H1 (cell line): Measurements from ENCODE around the gene KLF16. TPM values are rescaled to one million over a fixed set of nuclear protein-coding genes. Genes with fewer than 3 reads are reported as not detected.

Experiments
- CTCF ChIA-PET: fragments of 300-600 bp; sonication (Branson Sonifier 250); formaldehyde crosslinking; loops from one replicate; lab custom pipeline; 2021; ENCODE audit not compliant: partially characterized antibody; lab: Charles Lee
- POLR2A ChIA-PET: fragments of 300-600 bp; sonication (Branson Sonifier 250); formaldehyde crosslinking; loops from one replicate; lab custom pipeline; 2021; ENCODE audit warnings: inconsistent platforms; ENCODE audit not compliant: partially characterized antibody; lab: Charles Lee
- DNase-seq, 2 experiments: peaks; one replicate each; pipeline versions ENCODE4 v3.0.0 to v3.0.0-alpha.2; 2010 to 2022; ENCODE audit warnings: low spot score in 2 of 2, low read depth in 1 of 2, mixed read lengths in 1 of 2
- FAIRE-seq: peaks from 2 replicates; lab custom pipeline; 2011; peaks lifted over from hg19 to GRCh38; lab: Jason Lieb, UNC
- H2AFZ ChIP-seq: 2 replicates; pipeline ENCODE4 v1.8.1; 2012; ENCODE audit warnings: low read length, inconsistent platforms
- H2AK5ac ChIP-seq: 2 replicates; pipeline ENCODE4 v1.6.1; 2013; ENCODE audit warnings: low read depth, low read length
- H2BK120ac ChIP-seq: replicated peaks from 2 replicates; pipeline ENCODE3; 2013; ENCODE audit warnings: low read depth, low read length, inconsistent platforms
- H2BK12ac ChIP-seq: 2 replicates; pipeline ENCODE4 v1.6.1; 2013; ENCODE audit warnings: low read depth, low read length
- H2BK15ac ChIP-seq: 2 replicates; pipeline ENCODE4 v1.6.1; 2013; ENCODE audit warnings: low read length
- H2BK20ac ChIP-seq: 2 replicates; pipeline ENCODE4 v1.6.1; 2013; ENCODE audit warnings: low read length
- H2BK5ac ChIP-seq: 2 replicates; pipeline ENCODE4 v1.6.1; 2013; ENCODE audit warnings: low read depth, low read length
- H3K14ac ChIP-seq: 2 replicates; pipeline ENCODE4 v1.6.1; 2013; ENCODE audit warnings: inconsistent platforms; ENCODE audit not compliant: insufficient read length
- H3K18ac ChIP-seq: 2 replicates; pipeline ENCODE4 v1.6.1; 2013; ENCODE audit warnings: low read length; ENCODE audit errors: extremely low read depth
- H3K23ac ChIP-seq: 2 replicates; pipeline ENCODE4 v1.6.1; 2013; ENCODE audit warnings: inconsistent platforms; ENCODE audit not compliant: insufficient read length
- H3K23me2 ChIP-seq: 2 replicates; pipeline ENCODE4 v1.6.1; 2013; ENCODE audit warnings: low read depth, low read length
- H3K27ac ChIP-seq: 2 replicates; pipeline ENCODE4 v1.6.1; 2011; ENCODE audit warnings: low read depth, low read length, inconsistent platforms
- H3K27me3 ChIP-seq, 4 experiments: replicated peaks in 1 of 4; 1 replicate in 1 of 4; 2 replicates in 3 of 4; pipeline versions ENCODE4 v1.6.1 to v1.8.1; 2011 to 2013; ENCODE audit warnings: low read length in 3 of 4, mild to moderate bottlenecking in 3 of 4, inconsistent platforms in 2 of 4, mixed read lengths in 2 of 4, moderate library complexity in 1 of 4; ENCODE audit not compliant: control insufficient read depth in 3 of 4, insufficient read depth in 3 of 4; ENCODE audit errors: extremely low read depth in 1 of 4
- H3K36me3 ChIP-seq, 4 experiments: 2 replicates each; pipeline versions ENCODE4 v1.6.1 to v1.8.1; 2011 to 2013; ENCODE audit warnings: mild to moderate bottlenecking in 4 of 4, low read length in 3 of 4, moderate library complexity in 2 of 4, control low read depth in 1 of 4, inconsistent platforms in 1 of 4; ENCODE audit not compliant: insufficient read depth in 4 of 4, control insufficient read depth in 2 of 4
- H3K4ac ChIP-seq: replicated peaks from 2 replicates; pipeline ENCODE3; 2013; ENCODE audit warnings: low read length, low read depth, mixed read lengths, inconsistent platforms; ENCODE audit not compliant: insufficient read length
- H3K4me1 ChIP-seq, 4 experiments: replicated peaks in 1 of 4; 1 replicate in 1 of 4; 2 replicates in 3 of 4; pipeline versions ENCODE4 v1.6.1 to v1.8.1; 2011 to 2013; ENCODE audit warnings: low read length in 3 of 4, inconsistent platforms in 2 of 4, mixed read lengths in 1 of 4; ENCODE audit not compliant: insufficient read depth in 4 of 4, control insufficient read depth in 3 of 4
- H3K4me2 ChIP-seq, 2 experiments: 2 replicates each; pipeline versions ENCODE4 v1.6.1 to v1.8.1; 2011 to 2013; ENCODE audit warnings: low read depth in 2 of 2, low read length in 2 of 2, control low read depth in 1 of 2, inconsistent platforms in 1 of 2, mild to moderate bottlenecking in 1 of 2; ENCODE audit not compliant: insufficient read depth in 1 of 2
- H3K4me3 ChIP-seq, 4 experiments: fragments of 200-600, 300-600 bp in 1 of 4; sonication (generic), shearing (Covaris generic), sonication (Bioruptor Twin) in 1 of 4; 2 replicates each; pipeline versions ENCODE4 v1.5.1 to v1.8.1; 2011 to 2016; ENCODE audit warnings: low read length in 4 of 4, low read depth in 3 of 4, control low read depth in 2 of 4, inconsistent platforms in 2 of 4, mild to moderate bottlenecking in 2 of 4, mixed read lengths in 1 of 4, moderate library complexity in 1 of 4; ENCODE audit not compliant: insufficient read depth in 2 of 4; ENCODE audit errors: extremely low read depth in 1 of 4
- H3K56ac ChIP-seq: replicated peaks from 2 replicates; pipeline ENCODE3; 2013; ENCODE audit warnings: low read depth, mild to moderate bottlenecking, mixed read lengths, low read length, inconsistent platforms; ENCODE audit not compliant: insufficient read length
- H3K79me1 ChIP-seq: 2 replicates; pipeline ENCODE4 v1.6.1; 2013; ENCODE audit warnings: low read depth, low read length, control low read depth
- H3K79me2 ChIP-seq, 2 experiments: 2 replicates each; pipeline versions ENCODE4 v1.6.1 to v1.8.1; 2012 to 2013; ENCODE audit warnings: low read length in 2 of 2, mild to moderate bottlenecking in 2 of 2, inconsistent platforms in 1 of 2; ENCODE audit not compliant: insufficient read depth in 2 of 2, control insufficient read depth in 1 of 2
- H3K9ac ChIP-seq, 4 experiments: replicated peaks in 1 of 4; 1 replicate in 1 of 4; 2 replicates in 3 of 4; pipeline versions ENCODE4 v1.6.1 to v1.8.1; 2011 to 2013; ENCODE audit warnings: low read depth in 3 of 4, low read length in 3 of 4, control low read depth in 2 of 4, mild to moderate bottlenecking in 2 of 4, moderate library complexity in 2 of 4, inconsistent platforms in 1 of 4; ENCODE audit errors: extremely low read depth in 1 of 4
- H3K9me3 ChIP-seq, 2 experiments: 2 replicates each; pipeline versions ENCODE4 v1.6.1 to v1.8.1; 2012 to 2013; ENCODE audit warnings: mild to moderate bottlenecking in 2 of 2, moderate library complexity in 2 of 2, control low read depth in 1 of 2, inconsistent platforms in 1 of 2, low read depth in 1 of 2, low read length in 1 of 2, mixed read lengths in 1 of 2; ENCODE audit not compliant: insufficient read depth in 2 of 2
- H4K20me1 ChIP-seq, 2 experiments: replicated peaks in 1 of 2; 2 replicates each; pipeline versions ENCODE3 to v1.8.1; 2011 to 2013; ENCODE audit warnings: inconsistent platforms in 2 of 2, low read length in 2 of 2, mild to moderate bottlenecking in 1 of 2; ENCODE audit not compliant: insufficient read depth in 2 of 2, control insufficient read depth in 1 of 2
- H4K5ac ChIP-seq: 2 replicates; pipeline ENCODE4 v1.6.1; 2013; ENCODE audit warnings: low read length, low read depth, mixed read lengths, inconsistent platforms; ENCODE audit not compliant: insufficient read length
- H4K8ac ChIP-seq: 2 replicates; pipeline ENCODE4 v1.8.0; 2013; ENCODE audit warnings: mild to moderate bottlenecking, moderate library complexity, low read length, inconsistent platforms; ENCODE audit not compliant: insufficient read depth; ENCODE audit errors: extremely low read depth
- H4K91ac ChIP-seq: replicated peaks from 2 replicates; pipeline ENCODE3; 2013; ENCODE audit warnings: low read length, mixed read lengths, inconsistent platforms; ENCODE audit not compliant: insufficient read length
- BCL11A ChIP-seq, 2 experiments: IDR thresholded peaks; one replicate each; pipeline ENCODE4 v1.6.1; 2011; ENCODE audit warnings: low read depth in 2 of 2, low read length in 2 of 2, mild to moderate bottlenecking in 2 of 2
- CEBPB ChIP-seq: IDR thresholded peaks from 2 replicates; pipeline ENCODE4 v1.6.1; 2012; ENCODE audit warnings: low read depth, low read length
- CHD1 ChIP-seq: IDR thresholded peaks from 2 replicates; pipeline ENCODE4 v1.6.1; 2012; ENCODE audit warnings: low read depth, low read length, improper control_type of control experiment
- JUND ChIP-seq: IDR thresholded peaks from 2 replicates; pipeline ENCODE4 v1.6.1; 2011; ENCODE audit warnings: mild to moderate bottlenecking, improper control_type of control experiment, low read length
- KDM5A ChIP-seq: fragments of 200-600 bp; IDR thresholded peaks from 2 replicates; pipeline ENCODE4 v1.7.1; 2012; ENCODE audit warnings: mild to moderate bottlenecking, low read length, inconsistent platforms, mixed read lengths
- YY1 ChIP-seq: IDR thresholded peaks from 2 replicates; pipeline ENCODE4 v1.6.1; 2011; ENCODE audit warnings: low read depth, mild to moderate bottlenecking, low read length
- ZNF274 ChIP-seq: IDR thresholded peaks from 2 replicates; pipeline ENCODE4 v1.7.0; 2012; ENCODE audit warnings: low read length, borderline replicate concordance; ENCODE audit errors: extremely low read depth
- WGBS, 2 experiments: shearing (Covaris generic) in 1 of 2; methylation state at CpG; one replicate each; pipeline versions ENCODE4 v1.1.6 to v1.1.7; 2013 to 2015; ENCODE audit warnings: low lambda C conversion rate in 2 of 2, mixed read lengths in 2 of 2, inconsistent platforms in 1 of 2, low coverage in 1 of 2, missing lambda C conversion rate in 1 of 2; ENCODE audit not compliant: insufficient replicate concordance in 2 of 2, insufficient coverage in 1 of 2, insufficient read length in 1 of 2; ENCODE audit errors: extremely low coverage in 1 of 2, missing lambda C conversion rate in 1 of 2; 5-methylcytosine and 5-hydroxymethylcytosine counted together
- polyA plus RNA-seq, 7 experiments: library from polyadenylated mRNA; depleted of rRNA in 3 of 7; stranded (reverse) in 5 of 7; unstranded in 2 of 7; fragments of >200 nt in 5 of 7; fragments of 200-250 nt in 2 of 7; gene quantifications; 1 replicate in 5 of 7; 2 replicates in 1 of 7; 4 replicates in 1 of 7; pipeline versions ENCODE4 v1.2.1 to v1.2.3, GENCODE V29; 2011 to 2013; ENCODE audit warnings: missing spikeins in 2 of 7, mixed read lengths in 2 of 7
- total RNA-seq: library from RNA; stranded (reverse); fragmentation: NEBNext Ultra II Directional; extraction: Animal tissue kit (Norgen Biotek cat#: 25700); gene quantifications from 2 replicates; pipeline ENCODE4 v1.2.1, GENCODE V29; 2021

KLF16 gene
- total and polyA plus RNA-seq, 2 of the 8 experiments (the other 6 are each of a cell fraction or from before 2014, with no cell fraction given): 14.3 to 45.9 TPM

GRCh38 chr19:1814833-1815604 lies 48.4 kb downstream of the KLF16 start:
- no peak overlapping the region for H2BK5ac ChIP-seq
- H2BK12ac ChIP-seq: no peak overlapping the region
- H3K4me2 ChIP-seq: no peak overlapping the region
- no peak overlapping the region for H4K91ac ChIP-seq
- peaks cover 2% of the 10 kb centered on the region for H3K23me2 ChIP-seq
- no peak overlapping the region for H2AFZ ChIP-seq
- H4K20me1 ChIP-seq: peaks cover 2 to 5% of the 10 kb centered on the region in 2 experiments
- no peak overlapping the region for H2BK120ac ChIP-seq
- peaks cover 0 to 2% (median 0%) of the 10 kb centered on the region in 4 experiments; a peak in 3 of 7 replicates for H3K4me1 ChIP-seq
- H3K4me3 ChIP-seq: no peak overlapping the region
- no peak overlapping the region for H3K56ac ChIP-seq
- WGBS, 2 experiments: 93% methylated on average over 23 of the region's 26 CpGs; no CpG with 5 or more reads in 1 of the 2 experiments
- no peak overlapping the region for H3K9ac ChIP-seq
- H4K5ac ChIP-seq: no peak overlapping the region
- H2AK5ac ChIP-seq: no peak overlapping the region
- H3K14ac ChIP-seq: no peak overlapping the region
- no peak overlapping the region for H2BK20ac ChIP-seq
- H3K27ac ChIP-seq: no peak overlapping the region
- no peaks in the 10 kb centered on the region; the same call in 1 of the 2 replicates for H3K79me1 ChIP-seq
- DNase-seq (no peak), FAIRE-seq (no peak)
- H3K79me2 ChIP-seq: no peaks in the 10 kb centered on the region
- TF ChIP-seq BCL11A (IDR thresholded peaks at IDR 0.05; ENCODE audit: low read depth in 2 of 2, low read length in 2 of 2) (no peak), JUND (no peak), CEBPB (no peak), CHD1 (no peak), YY1 (no peak), KDM5A (no peak), ZNF274 (no peak)
- POLR2A ChIA-PET: interaction anchor here (0.9 to 1.4 kb wide), 3 partner anchors 11 to 80 kb away, joined by 3 read pairs; no protein-coding TSS in a partner anchor
- H3K23ac ChIP-seq: no peak overlapping the region
- no peak overlapping the region for H4K8ac ChIP-seq
- H3K4ac ChIP-seq: no peak overlapping the region
- no peak overlapping the region for H3K18ac ChIP-seq
- peaks cover 8 to 38% (median 12%) of the 10 kb centered on the region in 4 experiments; a peak in 6 of 8 replicates for H3K36me3 ChIP-seq
- H3K27me3 ChIP-seq: peaks cover 0 to 3% (median 0%) of the 10 kb centered on the region in 4 experiments; a peak in 3 of 7 replicates
- CTCF ChIA-PET: interaction anchor here (0.7 to 3.6 kb wide), 14 partner anchors 7 to 224 kb away, joined by 3 to 48 read pairs (median 7); no protein-coding TSS in a partner anchor
- no peak overlapping the region for H2BK15ac ChIP-seq
- no peaks in the 10 kb centered on the region for H3K9me3 ChIP-seq
